Prostate gland (tissue), 2 donors: ENCODE data around the gene NEU1. TPM values are rescaled to one million over a fixed set of nuclear protein-coding genes. Genes with fewer than 3 reads are reported as not detected.
"Not testable (repeated sequence)": the region's sequence is repeated elsewhere in the genome, so short reads cannot be mapped to it uniquely, and the experiment has no call there.

Source experiments
- DNase-seq: peaks from one replicate; pipeline ENCODE4 v3.0.0-alpha.2; 2019; ENCODE audit warnings: low spot score
- H3K27ac ChIP-seq, 2 donors: fragments of 200-600 bp; sonication (generic); 2 replicates each; pipeline ENCODE4 v1.5.1; 2017 to 2019
- H3K27me3 ChIP-seq: fragments of 200-600 bp; sonication (generic); replicated peaks from 2 replicates; pipeline ENCODE4 v1.5.1; 2019; ENCODE audit not compliant: insufficient read depth
- H3K36me3 ChIP-seq, 2 donors: fragments of 200-600 bp; sonication (generic); 1 replicate in 1 of 2; 2 replicates in 1 of 2; pipeline versions ENCODE4 v1.5.1 to v1.8.1; 2017 to 2019
- H3K4me1 ChIP-seq: fragments of 200-600 bp; sonication (generic); replicated peaks from 2 replicates; pipeline ENCODE4 v1.5.1; 2019
- H3K4me3 ChIP-seq, 2 donors: fragments of 200-600 bp; sonication (generic); 2 replicates each; pipeline ENCODE4 v1.5.1; 2017 to 2019
- H3K9me3 ChIP-seq: fragments of 200-600 bp; sonication (generic); 2 replicates; pipeline ENCODE4 v1.5.1; 2017
- POLR2A ChIP-seq: fragments of 450-650 bp; IDR thresholded peaks from one replicate; pipeline ENCODE4 v1.6.1; 2016; ENCODE audit warnings: antibody characterized with exemption, mild to moderate bottlenecking
- POLR2AphosphoS5 ChIP-seq: sonication (generic); formaldehyde crosslinking; IDR thresholded peaks from one replicate; pipeline ENCODE4 v1.6.1; 2017; ENCODE audit warnings: antibody characterized with exemption
- WGBS: methylation state at CpG from one replicate; pipeline ENCODE4 v1.1.5; 2018; 5-methylcytosine and 5-hydroxymethylcytosine counted together
- intact Hi-C: fragments of 100-400 bp; cut with DNase I; formaldehyde crosslinking; loops from one replicate; pipeline ENCODE4 v1.14.2; 2022
- small RNA-seq, 2 donors: library from RNA; depleted of rRNA; stranded (forward); fragments of <200 nt; gene quantifications; one replicate each; pipeline ENCODE3, GENCODE V24; 2016
- total RNA-seq, 2 donors: library from RNA; depleted of rRNA; stranded (reverse); fragments of >200 nt; gene quantifications; one replicate each; pipeline ENCODE4 v1.1.0, GENCODE V29; 2016
- TF ChIP-seq, protein P1 (sequence below), 4 experiments: fragments of 200-600 bp in 2 of 4; fragments of 450-650 bp in 2 of 4; sonication (generic) in 2 of 4; IDR thresholded peaks; 1 replicate in 3 of 4; 2 replicates in 1 of 4; pipeline ENCODE4 v1.5.1; 2016 to 2019; ENCODE audit warnings: antibody characterized with exemption in 4 of 4, mild to moderate bottlenecking in 2 of 4, moderate library complexity in 2 of 4

NEU1 gene
- total RNA-seq, 2 donors from 2014 or later, result 88.4 to 117 TPM

DNA sequence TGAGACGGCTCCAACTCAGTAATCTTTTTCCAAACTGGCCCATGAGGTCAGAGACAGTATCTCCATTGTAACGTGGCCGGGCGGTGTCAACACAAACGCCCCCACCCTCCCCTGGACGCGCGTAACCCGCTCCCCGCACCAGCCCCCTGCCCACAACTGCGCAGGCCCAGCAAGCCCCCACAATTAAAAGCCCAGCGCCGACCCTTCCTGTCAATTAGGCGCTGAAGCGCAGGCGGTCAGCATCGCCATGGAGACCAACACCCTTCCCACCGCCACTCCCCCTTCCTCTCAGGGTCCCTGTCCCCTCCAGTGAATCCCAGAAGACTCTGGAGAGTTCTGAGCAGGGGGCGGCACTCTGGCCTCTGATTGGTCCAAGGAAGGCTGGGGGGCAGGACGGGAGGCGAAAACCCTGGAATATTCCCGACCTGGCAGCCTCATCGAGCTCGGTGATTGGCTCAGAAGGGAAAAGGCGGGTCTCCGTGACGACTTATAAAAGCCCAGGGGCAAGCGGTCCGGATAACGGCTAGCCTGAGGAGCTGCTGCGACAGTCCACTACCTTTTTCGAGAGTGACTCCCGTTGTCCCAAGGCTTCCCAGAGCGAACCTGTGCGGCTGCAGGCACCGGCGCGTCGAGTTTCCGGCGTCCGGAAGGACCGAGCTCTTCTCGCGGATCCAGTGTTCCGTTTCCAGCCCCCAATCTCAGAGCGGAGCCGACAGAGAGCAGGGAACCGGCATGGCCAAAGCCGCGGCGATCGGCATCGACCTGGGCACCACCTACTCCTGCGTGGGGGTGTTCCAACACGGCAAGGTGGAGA, 47.4 kb downstream of the NEU1 start, which contains the start of the genes HSPA1A and HSPA1L:
Gene HSPA1A, plus strand, starts transcription at position 519 of the 814 bp plus-strand sequence. Its CDS starts 214 bp downstream, at position 733.
Gene HSPA1L, minus strand, starts transcription at position 259 of the 814 bp plus-strand sequence. CDS start 3,311 bp downstream, outside the sequence.
- Histone ChIP-seq H3K4me3 (peak within 1 kb of the TSS; percentile 44 to 52), H3K9me3 (no peaks in the 10 kb centered on the region), H3K36me3 (no peaks in the 10 kb centered on the region), H3K27ac (peak within 1 kb of the TSS; percentile 100), H3K4me1 (no peaks in the 10 kb centered on the region), H3K27me3 (no peaks in the 10 kb centered on the region)
- intact Hi-C loops, result no loop called here
- TF ChIP-seq POLR2A (peak; percentile 100), POLR2AphosphoS5 (peak; percentile 100)
- TF ChIP-seq, protein P1, sequence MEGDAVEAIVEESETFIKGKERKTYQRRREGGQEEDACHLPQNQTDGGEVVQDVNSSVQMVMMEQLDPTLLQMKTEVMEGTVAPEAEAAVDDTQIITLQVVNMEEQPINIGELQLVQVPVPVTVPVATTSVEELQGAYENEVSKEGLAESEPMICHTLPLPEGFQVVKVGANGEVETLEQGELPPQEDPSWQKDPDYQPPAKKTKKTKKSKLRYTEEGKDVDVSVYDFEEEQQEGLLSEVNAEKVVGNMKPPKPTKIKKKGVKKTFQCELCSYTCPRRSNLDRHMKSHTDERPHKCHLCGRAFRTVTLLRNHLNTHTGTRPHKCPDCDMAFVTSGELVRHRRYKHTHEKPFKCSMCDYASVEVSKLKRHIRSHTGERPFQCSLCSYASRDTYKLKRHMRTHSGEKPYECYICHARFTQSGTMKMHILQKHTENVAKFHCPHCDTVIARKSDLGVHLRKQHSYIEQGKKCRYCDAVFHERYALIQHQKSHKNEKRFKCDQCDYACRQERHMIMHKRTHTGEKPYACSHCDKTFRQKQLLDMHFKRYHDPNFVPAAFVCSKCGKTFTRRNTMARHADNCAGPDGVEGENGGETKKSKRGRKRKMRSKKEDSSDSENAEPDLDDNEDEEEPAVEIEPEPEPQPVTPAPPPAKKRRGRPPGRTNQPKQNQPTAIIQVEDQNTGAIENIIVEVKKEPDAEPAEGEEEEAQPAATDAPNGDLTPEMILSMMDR (IDR thresholded peaks at IDR 0.05), result peak in 1 of 4 experiments; percentile 18
- DNase-seq, result peak; percentile 97
- 0% methylated on average over 47 of the region's 56 CpGs for WGBS

DNA sequence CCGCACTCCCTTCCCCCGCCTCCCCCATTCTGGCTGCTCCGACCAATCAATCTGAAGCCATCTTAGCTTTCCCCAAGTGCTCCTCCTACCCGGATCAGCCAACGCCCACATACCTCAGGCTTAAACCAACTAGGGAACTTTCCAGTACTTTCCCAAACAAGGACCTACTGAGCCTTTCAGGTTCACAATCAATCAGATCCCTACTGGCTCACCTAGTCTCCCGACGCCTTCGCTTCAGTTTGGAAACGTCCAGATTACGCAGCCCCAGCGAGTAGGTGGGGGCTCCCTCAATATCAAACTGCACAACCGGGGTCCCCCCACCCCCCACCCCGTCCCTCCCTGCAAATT, 48.0 kb downstream of the NEU1 start:
- peak overlapping the region; percentile 44 to 52 for H3K4me3 ChIP-seq
- intact Hi-C loops, result no loop called here
- DNase-seq, result peak; percentile 98
- TF ChIP-seq POLR2AphosphoS5 (peak; percentile 100), POLR2A (peak; percentile 90)
- TF ChIP-seq, protein P1 (IDR thresholded peaks at IDR 0.05), result no peak
- no peaks in the 10 kb centered on the region for H3K9me3 ChIP-seq
- peak overlapping the region; percentile 100 for H3K27ac ChIP-seq
- H3K4me1 ChIP-seq, result no peaks in the 10 kb centered on the region
- WGBS, result 0% methylated on average over 13 of the region's 13 CpGs
- H3K27me3 ChIP-seq, result no peaks in the 10 kb centered on the region
- no peaks in the 10 kb centered on the region for H3K36me3 ChIP-seq

DNA sequence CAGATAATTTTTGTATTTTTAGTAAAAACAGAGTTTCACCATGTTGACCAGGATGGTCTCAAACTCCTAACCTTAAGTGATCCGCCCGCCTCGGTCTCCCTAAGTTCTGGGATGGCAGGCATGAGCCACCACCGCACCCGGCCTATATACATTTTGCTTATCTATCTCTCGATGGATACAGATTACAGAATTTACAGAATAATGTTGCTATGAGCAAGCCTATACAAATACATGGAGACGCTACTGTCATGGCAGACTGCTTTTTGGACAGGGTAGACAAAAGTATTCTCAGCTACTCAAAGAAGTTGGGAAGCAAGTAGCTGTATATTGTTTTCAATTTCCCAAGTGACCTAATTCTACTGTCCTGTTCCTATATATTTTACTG, 49.2 kb downstream of the NEU1 start:
- Histone ChIP-seq H3K36me3 (no peaks in the 10 kb centered on the region), H3K4me1 (no peaks in the 10 kb centered on the region), H3K27me3 (no peaks in the 10 kb centered on the region), H3K4me3 (no peak overlapping the region), H3K9me3 (no peaks in the 10 kb centered on the region), H3K27ac (peak overlapping the region; percentile 100)
- TF ChIP-seq, protein P1 (IDR thresholded peaks at IDR 0.05), result no peak
- TF ChIP-seq POLR2AphosphoS5 (no peak), POLR2A (no peak)
- intact Hi-C loops, result no loop called here
- 95% methylated on average over 7 of the region's 7 CpGs for WGBS
- no peak for DNase-seq

DNA sequence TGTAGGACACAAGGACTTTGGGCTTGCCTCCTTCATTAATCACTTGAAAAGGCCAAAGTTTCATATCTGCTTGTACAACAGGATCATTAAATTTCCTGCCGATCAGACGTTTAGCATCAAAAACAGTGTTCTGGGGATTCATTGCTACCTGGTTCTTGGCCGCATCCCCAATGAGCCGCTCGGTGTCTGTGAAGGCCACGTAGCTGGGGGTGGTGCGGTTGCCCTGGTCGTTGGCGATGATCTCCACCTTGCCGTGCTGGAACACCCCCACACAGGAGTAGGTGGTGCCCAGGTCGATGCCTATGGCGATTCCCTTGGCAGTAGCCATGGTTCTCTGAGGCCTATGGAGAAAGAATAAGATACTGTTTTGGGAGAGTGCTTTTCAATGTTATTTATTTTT, 51.0 kb downstream of the NEU1 start:
- H3K4me1 ChIP-seq, result no peaks in the 10 kb centered on the region
- DNase-seq, result no peak
- H3K9me3 ChIP-seq, result no peaks in the 10 kb centered on the region
- H3K27me3 ChIP-seq, result no peaks in the 10 kb centered on the region
- intact Hi-C loops, result no loop called here
- no peak overlapping the region for H3K4me3 ChIP-seq
- H3K36me3 ChIP-seq, result no peaks in the 10 kb centered on the region
- 89% methylated on average over 12 of the region's 12 CpGs for WGBS
- no peak overlapping the region for H3K27ac ChIP-seq
- TF ChIP-seq POLR2AphosphoS5 (no peak), POLR2A (no peak)
- TF ChIP-seq, protein P1 (IDR thresholded peaks at IDR 0.05), result no peak

DNA sequence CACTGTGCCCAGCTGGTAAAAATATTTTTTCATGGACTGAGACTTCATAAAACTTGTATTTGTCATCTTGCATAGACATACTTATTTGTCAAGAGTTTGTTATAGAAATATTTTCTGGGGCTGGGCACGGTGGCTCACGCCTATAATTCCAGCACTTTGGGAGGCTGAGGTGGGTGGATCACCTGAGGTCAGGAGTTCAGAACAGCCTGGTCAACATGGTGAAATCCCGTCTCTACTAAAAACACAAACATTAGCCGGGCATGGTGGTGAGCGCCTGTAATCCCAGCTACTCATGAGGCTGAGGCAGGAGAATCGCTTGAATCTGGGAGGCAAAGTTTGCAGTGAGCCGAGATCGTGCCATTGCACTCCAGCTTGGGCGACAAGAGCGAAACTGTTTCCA, 54.0 kb downstream of the NEU1 start:
- intact Hi-C loops, H3K36me3 ChIP-seq: not testable (repeated sequence)

More for the DNA sequence above, 54.0 kb downstream of the NEU1 start:
- H3K27ac ChIP-seq, H3K9me3 ChIP-seq, H3K27me3 ChIP-seq, H3K4me3 ChIP-seq, DNase-seq, H3K4me1 ChIP-seq: not testable (repeated sequence)
- 90% methylated on average over 10 of the region's 10 CpGs for whole genome bisulfite sequencing

Small RNAs within 50 kb of the gene (small RNA-seq; reads per million reads assigned to genes)
- gene SNORD48, result 432 to 487 reads per million in 2 donors
- 0 reads per million in 2 donors for gene SNORD52

Other genes starting within 250 kb of the NEU1 start
- 10 to 100 TPM; 11.1 to 14.6 TPM for gene AIF1, start 247.6 kb downstream of the NEU1 start, total RNA-seq
- 100 to 1,000 TPM; 129 to 247 TPM for gene PRRC2A, start 242.1 kb downstream of the NEU1 start, total RNA-seq
- gene BAG6, start 210.2 kb downstream of the NEU1 start, total RNA-seq, result 100 to 1,000 TPM; 261 to 537 TPM
- 1 to 10 TPM; 1.6 to 6.8 TPM for gene APOM, start 206.9 kb downstream of the NEU1 start, total RNA-seq
- gene C6orf47, start 202.0 kb downstream of the NEU1 start, total RNA-seq, result 10 to 100 TPM; 25.5 to 30.1 TPM
- 10 to 100 TPM; 19.7 to 28.1 TPM for gene GPANK1, start 197.8 kb downstream of the NEU1 start, total RNA-seq
- gene CSNK2B, start 196.7 kb downstream of the NEU1 start, total RNA-seq, result 100 to 1,000 TPM; 214 to 285 TPM
- gene LY6G5B, start 192.8 kb downstream of the NEU1 start, total RNA-seq, result 10 to 100 TPM in 1 of 2 donors, 1 to 10 TPM in 1; 1.8 to 13.0 TPM
- gene LY6G5C, start 181.8 kb downstream of the NEU1 start, total RNA-seq, result 1 to 10 TPM; 1.6 to 2.6 TPM
- 10 to 100 TPM; 78.1 to 83.6 TPM for gene ABHD16A, start 159.5 kb downstream of the NEU1 start, total RNA-seq
- 1 to 10 TPM in 1 of 2 donors, not detected in 1; 3.7 TPM for gene LY6G6F, start 156.0 kb downstream of the NEU1 start, total RNA-seq
- not detected for gene LY6G6D, start 147.5 kb downstream of the NEU1 start, total RNA-seq
- not detected for gene LY6G6C, start 141.1 kb downstream of the NEU1 start, total RNA-seq
- gene MPIG6B, start 139.4 kb downstream of the NEU1 start, total RNA-seq, result under 1 TPM in 1 of 2 donors, not detected in 1; 0.74 TPM
- 10 to 100 TPM; 73.3 to 83.7 TPM for gene DDAH2, start 133.5 kb downstream of the NEU1 start, total RNA-seq
- gene CLIC1, start 126.3 kb downstream of the NEU1 start, total RNA-seq, result 100 to 1,000 TPM; 224 to 331 TPM
- 10 to 100 TPM; 10.5 to 72.4 TPM for gene MSH5, start 122.8 kb downstream of the NEU1 start, total RNA-seq
- 10 to 100 TPM in 1 of 2 donors, 1 to 10 TPM in 1; 1.9 to 15.7 TPM for gene SAPCD1, start 100.2 kb downstream of the NEU1 start, total RNA-seq
- gene VWA7, start 85.5 kb downstream of the NEU1 start, total RNA-seq, result 10 to 100 TPM in 1 of 2 donors, 1 to 10 TPM in 1; 2.7 to 13.0 TPM
- gene VARS1, start 67.1 kb downstream of the NEU1 start, total RNA-seq, result 10 to 100 TPM; 38.5 to 49.9 TPM
- gene LSM2, start 55.9 kb downstream of the NEU1 start, total RNA-seq, result 10 to 100 TPM; 51.9 to 52.5 TPM
- gene HSPA1L, start 47.5 kb downstream of the NEU1 start, total RNA-seq, result 1 to 10 TPM; 1.5 to 8.5 TPM
- gene HSPA1A, start 47.3 kb downstream of the NEU1 start, total RNA-seq, result 100 to 1,000 TPM; 230 to 440 TPM
- gene HSPA1B, start 35.1 kb downstream of the NEU1 start, total RNA-seq, result 100 to 1,000 TPM; 331 to 360 TPM
- 100 to 1,000 TPM; 125 to 332 TPM for gene SLC44A4, start 16.2 kb upstream of the NEU1 start, total RNA-seq
- 10 to 100 TPM; 53.6 to 92.8 TPM for gene EHMT2, start 34.9 kb upstream of the NEU1 start, total RNA-seq
- 1 to 10 TPM; 3.8 to 4.1 TPM for gene ZBTB12, start 39.3 kb upstream of the NEU1 start, total RNA-seq
- gene C2, start 64.9 kb upstream of the NEU1 start, total RNA-seq, result 10 to 100 TPM in 1 of 2 donors, 1 to 10 TPM in 1; 7.9 to 16.0 TPM
- gene CFB, start 83.3 kb upstream of the NEU1 start, total RNA-seq, result 10 to 100 TPM; 32.1 to 48.6 TPM
- 10 to 100 TPM; 88.9 to 94.0 TPM for gene NELFE, start 96.2 kb upstream of the NEU1 start, total RNA-seq
- gene SKIC2, start 96.4 kb upstream of the NEU1 start, total RNA-seq, result 10 to 100 TPM; 34.8 to 66.2 TPM
- gene DXO, start 109.3 kb upstream of the NEU1 start, total RNA-seq, result 10 to 100 TPM; 21.9 to 36.0 TPM
- 100 to 1,000 TPM in 1 of 2 donors, 10 to 100 TPM in 1; 32.8 to 196 TPM for gene C4A, start 119.2 kb upstream of the NEU1 start, total RNA-seq
- 100 to 1,000 TPM in 1 of 2 donors, 10 to 100 TPM in 1; 49.2 to 137 TPM for gene C4B, start 152.0 kb upstream of the NEU1 start, total RNA-seq
- 1 to 10 TPM in 1 of 2 donors, under 1 TPM in 1; 0.59 to 2.7 TPM for gene CYP21A2, start 175.6 kb upstream of the NEU1 start, total RNA-seq
- gene TNXB, start 246.5 kb upstream of the NEU1 start, total RNA-seq, result 10 to 100 TPM; 18.5 to 29.1 TPM